Activated CD8-positive, alpha-beta T cell treated with anti-CD3 and anti-CD28 coated beads for 36 hours (primary cell): ENCODE measurements around the gene NEO1. TPM values are rescaled to one million over a fixed set of nuclear protein-coding genes. Genes with fewer than 3 reads are reported as not detected.

Experiments used
- ATAC-seq: fragments of 200-7000 bp; cut with Tn5 transposase; one replicate; pipeline ENCODE4 v1.10.0; 2021; ENCODE audit warnings: mild to moderate bottlenecking, moderate library complexity
- CTCF ChIA-PET: fragments of 350-600 bp; sonication (Branson Sonifier 250); formaldehyde crosslinking; loops from one replicate; lab custom pipeline; 2021; ENCODE audit warnings: antibody characterized with exemption; lab: Charles Lee
- POLR2A ChIA-PET: fragments of 350-600 bp; sonication (Branson Sonifier 250); formaldehyde crosslinking; loops from one replicate; lab custom pipeline; 2021; ENCODE audit warnings: antibody characterized with exemption; lab: Charles Lee
- DNase-seq: peaks from one replicate; pipeline ENCODE4 v3.0.0-alpha.2; 2020
- H3K27ac Mint-ChIP-seq: one replicate; pipeline ENCODE4 v1.8.0; 2021; ENCODE audit warnings: mild to moderate bottlenecking, mixed read lengths
- H3K27me3 Mint-ChIP-seq: one replicate; pipeline ENCODE4 v1.8.0; 2021; ENCODE audit warnings: mixed read lengths
- H3K36me3 Mint-ChIP-seq: one replicate; pipeline ENCODE4 v1.8.0; 2021; ENCODE audit warnings: low read depth, mixed read lengths
- H3K4me1 Mint-ChIP-seq: one replicate; pipeline ENCODE4 v1.8.0; 2021; ENCODE audit warnings: low read depth, mixed read lengths
- H3K4me3 Mint-ChIP-seq: one replicate; pipeline ENCODE4 v1.8.0; 2021; ENCODE audit warnings: mild to moderate bottlenecking, moderate library complexity, mixed read lengths
- H3K9me3 Mint-ChIP-seq: one replicate; pipeline ENCODE4 v1.8.0; 2021; ENCODE audit warnings: mixed read lengths
- intact Hi-C: fragments of 100-400 bp; cut with micrococcal nuclease; formaldehyde crosslinking; loops from one replicate; pipeline ENCODE4 v1.10.0; 2022
- total RNA-seq, 2 experiments: library from RNA; stranded (reverse); gene quantifications; one replicate each; pipeline ENCODE4 v1.2.3, GENCODE V29; 2021
- TF ChIP-seq, protein P1 (sequence below): fragments of 200-600 bp; IDR thresholded peaks from one replicate; pipeline ENCODE4 v1.8.0; 2022; ENCODE audit warnings: antibody characterized with exemption, mild to moderate bottlenecking

Gene NEO1
- total RNA-seq, 2 experiments from 2014 or later, result 2.8 to 3.1 TPM

DNA sequence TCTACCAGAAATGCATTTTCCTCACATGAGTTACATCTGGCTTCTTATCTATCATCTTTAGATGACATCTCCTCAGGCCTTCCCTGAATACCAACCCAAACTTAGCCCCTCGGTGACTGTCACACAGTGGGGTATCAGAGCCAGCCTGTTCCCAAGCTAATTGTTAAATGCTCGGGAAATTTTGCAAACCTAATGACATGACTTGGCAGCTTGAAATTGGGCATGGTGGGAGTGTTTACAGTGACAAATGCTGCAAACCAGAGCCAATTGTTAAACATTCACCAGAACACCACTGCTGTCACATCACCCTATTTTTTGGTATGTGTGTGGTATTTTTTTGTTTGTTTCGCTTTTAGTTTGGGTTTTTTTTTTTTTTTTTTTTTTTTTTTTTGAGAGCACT is 185.6 kb downstream of the NEO1 start:
- Mint-ChIP-seq H3K4me3 (no peak overlapping the region), H3K36me3 (no peaks in the 10 kb centered on the region)

DNA sequence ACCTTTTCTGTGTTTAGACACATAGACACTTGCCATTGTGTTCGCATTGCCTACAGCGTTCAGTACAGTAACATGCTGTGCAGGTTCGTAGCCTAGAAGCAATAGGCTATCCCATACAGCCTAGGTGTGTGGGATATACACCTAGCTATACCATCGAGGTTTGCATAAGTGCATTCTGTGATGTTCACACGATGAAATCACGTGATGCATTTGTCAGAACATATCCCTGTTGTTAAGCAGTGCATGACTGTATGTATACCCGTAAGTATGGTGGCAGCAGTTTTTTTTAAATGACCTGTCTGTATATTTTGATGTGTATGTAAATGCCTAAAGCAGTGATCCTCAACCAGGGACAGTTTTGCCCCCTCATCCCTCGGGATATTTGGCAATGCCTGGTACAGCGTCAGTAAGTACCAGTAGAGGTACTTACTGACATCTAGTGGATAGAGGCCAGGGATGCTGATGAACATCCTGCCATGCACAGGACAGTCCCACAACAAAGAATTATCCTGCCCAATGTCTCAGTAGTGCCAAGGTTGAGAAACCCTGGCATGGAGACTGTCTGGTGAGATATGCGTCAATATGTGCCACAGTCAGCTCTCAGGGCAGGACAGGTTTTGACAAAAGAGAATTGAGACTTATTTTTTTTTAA is 187.4 kb downstream of the NEO1 start:
- no peak overlapping the region for H3K4me3 Mint-ChIP-seq
- no peaks in the 10 kb centered on the region for H3K9me3 Mint-ChIP-seq
- TF ChIP-seq, protein P1, sequence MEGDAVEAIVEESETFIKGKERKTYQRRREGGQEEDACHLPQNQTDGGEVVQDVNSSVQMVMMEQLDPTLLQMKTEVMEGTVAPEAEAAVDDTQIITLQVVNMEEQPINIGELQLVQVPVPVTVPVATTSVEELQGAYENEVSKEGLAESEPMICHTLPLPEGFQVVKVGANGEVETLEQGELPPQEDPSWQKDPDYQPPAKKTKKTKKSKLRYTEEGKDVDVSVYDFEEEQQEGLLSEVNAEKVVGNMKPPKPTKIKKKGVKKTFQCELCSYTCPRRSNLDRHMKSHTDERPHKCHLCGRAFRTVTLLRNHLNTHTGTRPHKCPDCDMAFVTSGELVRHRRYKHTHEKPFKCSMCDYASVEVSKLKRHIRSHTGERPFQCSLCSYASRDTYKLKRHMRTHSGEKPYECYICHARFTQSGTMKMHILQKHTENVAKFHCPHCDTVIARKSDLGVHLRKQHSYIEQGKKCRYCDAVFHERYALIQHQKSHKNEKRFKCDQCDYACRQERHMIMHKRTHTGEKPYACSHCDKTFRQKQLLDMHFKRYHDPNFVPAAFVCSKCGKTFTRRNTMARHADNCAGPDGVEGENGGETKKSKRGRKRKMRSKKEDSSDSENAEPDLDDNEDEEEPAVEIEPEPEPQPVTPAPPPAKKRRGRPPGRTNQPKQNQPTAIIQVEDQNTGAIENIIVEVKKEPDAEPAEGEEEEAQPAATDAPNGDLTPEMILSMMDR, result no peak
- H3K27ac Mint-ChIP-seq, result no peak overlapping the region
- ATAC-seq (no peak), DNase-seq (no peak)
- POLR2A ChIA-PET, result no interaction called here
- no peaks in the 10 kb centered on the region for H3K27me3 Mint-ChIP-seq
- CTCF ChIA-PET, result interaction anchor here (2.0 to 7.1 kb wide), 4 partner anchors 15 to 36 kb away, joined by 12 to 76 read pairs (median 40); no protein-coding TSS in a partner anchor
- H3K36me3 Mint-ChIP-seq, result no peaks in the 10 kb centered on the region
- intact Hi-C loops, result no loop called here
- no peaks in the 10 kb centered on the region for H3K4me1 Mint-ChIP-seq

More for the DNA sequence above, 185.6 kb downstream of the NEO1 start:
- Mint-ChIP-seq H3K4me1 (no peaks in the 10 kb centered on the region), H3K27me3 (no peaks in the 10 kb centered on the region), H3K27ac (no peak overlapping the region), H3K9me3 (no peaks in the 10 kb centered on the region)
- intact Hi-C loops, result no loop called here
- TF ChIP-seq, protein P1, result no peak
- ATAC-seq (no peak), DNase-seq (no peak)
- CTCF ChIA-PET, result interaction anchor here (1.0 to 2.6 kb wide), 3 partner anchors 11 to 37 kb away, joined by 3 to 11 read pairs (median 5); no protein-coding TSS in a partner anchor
- POLR2A ChIA-PET, result interaction anchor here (0.6 kb wide), 1 partner anchor 43 kb away, joined by 3 read pairs; no protein-coding TSS in a partner anchor

DNA sequence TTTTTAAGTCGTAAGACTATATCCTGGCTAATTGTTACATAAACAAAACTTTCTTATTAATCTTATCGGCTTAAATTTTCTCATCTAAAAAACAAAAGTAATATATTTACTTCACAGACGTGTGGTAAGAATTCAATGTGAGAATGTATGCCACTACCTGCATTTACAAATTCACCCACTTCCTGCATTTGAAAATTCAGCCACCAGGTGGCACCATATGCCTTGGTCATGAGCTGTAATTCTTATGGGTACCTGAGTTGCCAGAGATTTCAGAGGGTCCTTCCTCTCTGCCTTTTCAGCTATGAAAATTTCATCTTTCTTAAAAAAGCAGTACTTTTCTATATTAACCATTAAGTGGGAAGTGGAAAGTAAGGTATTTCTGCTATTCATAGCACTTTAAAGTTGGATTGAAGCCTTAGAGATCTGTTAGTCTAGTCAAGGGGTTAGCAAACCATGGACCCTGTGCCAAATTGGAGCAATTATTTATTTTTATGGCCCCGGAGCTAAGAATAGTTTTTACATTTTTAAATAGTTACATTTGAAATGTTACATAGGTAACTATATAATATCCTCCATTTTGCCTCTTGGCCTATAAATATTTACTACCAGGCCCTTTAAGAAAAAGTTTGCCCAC is 188.7 kb downstream of the NEO1 start:
- DNase-seq (peak; percentile 87), ATAC-seq (no peak)
- CTCF ChIA-PET, result interaction anchor here (0.6 to 7.1 kb wide), 30 partner anchors 9 to 668 kb away, joined by 3 to 76 read pairs (median 4); no protein-coding TSS in a partner anchor
- H3K4me3 Mint-ChIP-seq, result no peak overlapping the region
- intact Hi-C loops, result no loop called here
- POLR2A ChIA-PET, result interaction anchor here (0.6 to 1.0 kb wide), 2 partner anchors 138 to 458 kb away, joined by 3 read pairs; no protein-coding TSS in a partner anchor
- no peak overlapping the region for H3K27ac Mint-ChIP-seq
- no peaks in the 10 kb centered on the region for H3K9me3 Mint-ChIP-seq
- TF ChIP-seq, protein P1, result peak; percentile 85
- H3K36me3 Mint-ChIP-seq, result no peaks in the 10 kb centered on the region
- H3K4me1 Mint-ChIP-seq, result no peaks in the 10 kb centered on the region
- H3K27me3 Mint-ChIP-seq, result no peaks in the 10 kb centered on the region

DNA sequence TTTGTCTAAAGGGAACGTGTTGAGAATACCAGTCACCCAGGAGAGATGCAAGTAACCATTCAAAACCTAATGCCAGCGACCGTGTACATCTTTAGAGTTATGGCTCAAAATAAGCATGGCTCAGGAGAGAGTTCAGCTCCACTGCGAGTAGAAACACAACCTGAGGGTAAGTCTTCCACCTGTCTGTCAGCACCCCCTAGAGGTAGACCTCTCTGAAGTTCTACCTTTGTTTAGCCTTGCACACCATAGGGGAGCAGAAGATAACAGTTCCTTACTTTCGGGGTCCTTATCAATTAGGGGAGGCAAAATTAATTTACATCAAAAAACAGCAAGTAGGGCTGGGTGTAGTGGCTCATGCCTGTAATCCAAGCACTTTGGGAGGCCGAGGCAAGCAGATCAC is 192.1 kb downstream of the NEO1 start:
- Mint-ChIP-seq H3K27ac (no peak overlapping the region), H3K27me3 (no peaks in the 10 kb centered on the region), H3K36me3 (no peaks in the 10 kb centered on the region), H3K4me3 (no peak overlapping the region), H3K9me3 (no peaks in the 10 kb centered on the region), H3K4me1 (no peaks in the 10 kb centered on the region)
- peak; percentile 20 for DNase-seq
- peak; percentile 64 for ATAC-seq
- TF ChIP-seq, protein P1, result peak; percentile 33
- intact Hi-C loops, result no loop called here
- ChIA-PET CTCF (interaction anchor here (1.0 to 7.1 kb wide), 5 partner anchors 22 to 523 kb away, joined by 3 to 76 read pairs (median 5); no protein-coding TSS in a partner anchor), POLR2A (no interaction called here)

DNA sequence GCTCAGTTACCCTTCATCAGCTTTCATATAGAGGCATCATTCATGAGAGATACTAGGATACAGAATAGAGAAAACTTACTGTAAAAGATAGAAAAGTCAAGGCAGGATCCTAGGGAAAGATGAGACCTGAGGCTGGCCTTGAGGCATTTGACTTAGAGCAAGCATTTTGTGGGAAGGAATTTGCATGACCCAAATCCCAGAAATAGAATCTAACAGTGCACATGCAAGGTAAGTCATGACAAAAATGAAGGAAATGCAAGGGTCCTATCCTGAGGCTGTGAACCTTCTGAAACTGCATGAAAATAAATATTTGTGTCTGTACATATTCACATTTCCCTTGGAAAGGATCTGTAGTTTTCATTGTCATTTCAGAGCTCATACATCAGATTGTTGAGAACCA is 194.2 kb downstream of the NEO1 start:
- Mint-ChIP-seq H3K9me3 (no peaks in the 10 kb centered on the region), H3K4me1 (no peaks in the 10 kb centered on the region), H3K27me3 (no peaks in the 10 kb centered on the region), H3K4me3 (no peak overlapping the region), H3K27ac (no peak overlapping the region), H3K36me3 (peaks cover 2% of the 10 kb centered on the region)
- POLR2A ChIA-PET, result no interaction called here
- DNase-seq (no peak), ATAC-seq (no peak)
- intact Hi-C loops, result no loop called here
- TF ChIP-seq, protein P1, result no peak
- CTCF ChIA-PET, result interaction anchor here (1.5 to 4.1 kb wide), 4 partner anchors 9 to 458 kb away, joined by 4 to 18 read pairs (median 5); no protein-coding TSS in a partner anchor
